ENCODE results near the gene ZNF76.
"Not testable (repeated sequence)": the region's sequence is repeated elsewhere in the genome, so short reads cannot be mapped to it uniquely, and the experiment has no call there.

Gene ZNF76

DNA sequence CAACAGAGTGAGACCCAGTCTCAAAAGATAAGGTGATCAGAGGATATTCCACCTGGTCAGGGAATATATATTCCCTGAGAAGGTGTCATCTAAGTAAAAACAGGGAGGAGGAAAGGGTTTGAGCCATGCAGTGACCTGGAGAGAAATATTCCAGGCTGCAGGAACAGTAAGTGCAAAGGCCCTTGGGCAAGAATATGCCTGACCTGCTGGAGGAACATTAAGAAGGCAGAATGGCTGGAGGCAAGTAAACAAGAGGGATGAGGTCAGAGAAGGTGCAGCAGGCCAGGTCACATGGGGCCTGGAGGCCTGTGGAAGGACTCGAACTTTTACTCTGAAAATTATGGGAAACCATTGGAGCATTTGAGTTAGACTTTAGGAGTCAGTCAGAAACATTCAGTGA is 44.8 kb downstream of the ZNF76 start:
- no peak for DNase-seq

DNA sequence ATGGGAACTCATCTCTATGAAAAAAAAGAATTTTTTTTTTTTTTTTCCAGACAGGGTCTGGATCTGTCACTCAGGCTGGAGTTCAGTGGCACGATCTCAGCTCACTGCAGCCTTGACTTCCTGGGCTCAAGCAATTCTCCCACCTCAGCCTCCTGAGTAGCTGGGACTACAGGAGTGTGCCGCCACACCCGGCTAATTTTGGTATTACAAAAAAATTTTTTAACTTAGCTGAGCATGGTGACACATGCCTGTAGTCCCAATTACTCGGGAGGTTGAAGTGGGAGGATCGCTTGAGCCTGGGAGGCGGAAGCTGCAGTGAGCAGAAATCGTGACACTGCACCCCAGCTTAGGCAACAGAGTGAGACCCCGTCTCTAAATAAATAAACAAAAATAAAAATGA is 45.6 kb downstream of the ZNF76 start:
- peak; percentile 53 for DNase-seq

DNA sequence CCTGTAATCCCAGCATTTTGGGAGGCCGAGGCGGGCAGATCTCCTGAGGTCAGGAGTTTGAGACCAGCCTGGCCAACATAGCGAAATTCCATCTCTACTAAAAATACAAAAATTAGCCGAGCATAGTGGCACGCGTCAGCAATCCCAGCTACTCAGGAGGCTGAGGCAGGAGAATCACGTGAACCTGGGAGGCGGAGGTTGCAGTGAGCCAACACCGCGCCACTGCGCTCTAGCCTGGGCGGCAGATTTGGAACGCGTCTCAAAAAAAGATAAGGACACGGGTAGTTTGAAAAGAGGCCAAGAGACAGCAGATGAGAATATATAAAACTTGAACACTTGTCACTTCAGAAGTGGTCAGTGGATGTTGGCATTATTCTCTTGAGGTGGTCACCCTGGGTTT is 47.6 kb downstream of the ZNF76 start:
- DNase-seq = not testable (repeated sequence)

DNA sequence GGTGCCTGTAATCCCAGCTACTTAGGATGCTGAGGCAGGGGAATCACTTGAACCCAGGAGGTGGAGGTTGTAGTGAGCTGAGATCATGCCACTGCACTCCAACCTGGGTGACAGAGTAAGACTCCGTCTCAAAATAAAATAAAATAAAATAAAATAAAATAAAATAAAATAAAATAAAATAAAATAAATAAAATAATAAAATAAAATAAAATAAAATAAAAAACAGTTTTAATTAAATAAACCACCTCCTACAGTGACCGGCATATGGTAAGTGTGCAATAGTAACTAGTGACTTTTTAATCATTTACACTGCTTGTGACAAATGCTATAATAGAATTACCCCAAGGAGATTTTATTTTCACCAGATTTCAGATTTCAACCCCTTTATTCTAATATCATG is 49.0 kb downstream of the ZNF76 start:
- not testable (repeated sequence) for DNase-seq

DNA sequence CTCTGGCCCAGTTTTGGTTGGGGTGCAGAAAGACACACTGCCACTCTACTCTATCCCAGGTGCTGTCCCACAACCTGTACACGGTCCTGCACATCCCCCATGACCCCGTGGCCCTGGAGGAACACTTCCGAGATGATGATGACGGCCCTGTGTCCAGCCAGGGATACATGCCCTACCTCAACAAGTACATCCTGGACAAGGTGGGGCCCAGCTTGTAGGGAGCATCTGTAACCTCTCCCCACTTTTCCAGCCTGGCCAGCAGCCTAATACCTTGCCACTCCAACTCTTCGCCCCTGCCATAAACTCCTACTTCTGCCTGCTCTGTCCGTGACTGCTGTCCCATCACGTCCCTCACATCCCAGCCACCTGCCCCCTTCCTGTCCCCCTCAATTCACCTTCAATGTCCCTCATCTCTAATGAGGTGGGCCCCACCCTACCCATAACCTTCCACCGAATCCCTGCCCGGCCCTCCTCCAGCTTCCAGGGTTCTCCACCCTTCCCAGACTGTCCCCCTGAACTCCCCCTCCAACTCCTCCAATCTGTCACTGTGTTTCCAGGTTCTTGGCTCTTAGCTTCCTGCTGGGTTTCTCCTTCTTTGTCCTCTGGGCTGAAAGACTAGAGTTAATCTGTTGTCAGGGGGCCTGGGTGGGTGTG is 50.2 kb downstream of the ZNF76 start:
- DNase-seq = no peak

DNA sequence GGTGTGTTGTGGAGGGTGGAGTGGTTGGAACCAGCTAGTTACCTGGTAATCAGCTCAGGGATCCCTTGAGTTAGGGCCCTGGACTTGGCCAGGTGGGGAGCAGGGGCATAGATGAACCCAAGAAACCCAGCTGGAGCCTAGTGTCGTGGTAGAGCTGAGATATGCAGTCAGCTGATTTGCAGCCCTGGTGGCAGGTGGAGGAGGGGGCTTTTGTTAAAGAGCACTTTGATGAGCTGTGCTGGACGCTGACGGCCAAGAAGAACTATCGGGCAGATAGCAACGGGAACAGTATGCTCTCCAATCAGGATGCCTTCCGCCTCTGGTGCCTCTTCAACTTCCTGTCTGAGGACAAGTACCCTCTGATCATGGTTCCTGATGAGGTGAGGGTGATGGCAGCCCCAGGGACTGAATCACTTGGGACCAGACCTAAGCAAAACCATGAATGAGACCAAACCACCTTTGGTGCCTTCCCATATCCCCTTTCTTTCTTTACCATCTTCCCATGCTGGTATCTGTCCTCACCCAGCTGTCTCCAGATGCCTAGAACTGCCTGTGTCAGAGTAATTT is 50.8 kb downstream of the ZNF76 start:
- DNase-seq = peak; percentile 61

DNA sequence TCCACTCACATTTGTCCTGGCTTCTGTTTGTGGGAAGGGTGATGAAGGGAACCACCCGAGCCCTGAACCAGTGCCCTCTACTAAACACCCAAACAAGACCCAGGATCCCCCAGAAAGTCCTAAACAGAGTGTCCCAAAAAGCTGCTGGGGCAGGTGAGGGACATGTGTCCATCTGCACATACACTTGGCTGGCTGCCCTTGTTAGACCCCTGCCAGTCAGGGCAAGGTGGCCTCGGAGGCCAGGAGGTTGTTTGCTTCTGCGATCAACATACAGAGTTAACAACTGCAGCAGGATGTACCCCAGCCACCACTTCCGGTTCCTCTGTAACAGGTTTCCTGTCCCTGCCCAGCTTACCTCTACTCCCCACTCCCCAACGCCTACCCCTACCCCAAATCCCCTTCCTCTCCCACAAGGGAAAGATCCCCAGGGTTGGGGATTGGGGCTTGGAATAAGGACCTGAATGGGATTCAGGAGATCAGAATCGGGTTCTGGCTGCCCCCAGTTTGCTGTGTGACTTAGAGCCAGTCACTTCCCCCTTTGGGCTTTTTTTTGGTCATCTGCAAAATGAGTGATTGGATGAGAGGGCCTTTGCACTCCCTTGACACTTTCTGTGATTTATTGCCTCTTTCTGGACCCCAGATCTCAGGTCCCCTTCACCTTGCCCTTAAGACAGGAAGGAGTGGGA is 52.0 kb downstream of the ZNF76 start:
- DNase-seq = peak; percentile 82

DNA sequence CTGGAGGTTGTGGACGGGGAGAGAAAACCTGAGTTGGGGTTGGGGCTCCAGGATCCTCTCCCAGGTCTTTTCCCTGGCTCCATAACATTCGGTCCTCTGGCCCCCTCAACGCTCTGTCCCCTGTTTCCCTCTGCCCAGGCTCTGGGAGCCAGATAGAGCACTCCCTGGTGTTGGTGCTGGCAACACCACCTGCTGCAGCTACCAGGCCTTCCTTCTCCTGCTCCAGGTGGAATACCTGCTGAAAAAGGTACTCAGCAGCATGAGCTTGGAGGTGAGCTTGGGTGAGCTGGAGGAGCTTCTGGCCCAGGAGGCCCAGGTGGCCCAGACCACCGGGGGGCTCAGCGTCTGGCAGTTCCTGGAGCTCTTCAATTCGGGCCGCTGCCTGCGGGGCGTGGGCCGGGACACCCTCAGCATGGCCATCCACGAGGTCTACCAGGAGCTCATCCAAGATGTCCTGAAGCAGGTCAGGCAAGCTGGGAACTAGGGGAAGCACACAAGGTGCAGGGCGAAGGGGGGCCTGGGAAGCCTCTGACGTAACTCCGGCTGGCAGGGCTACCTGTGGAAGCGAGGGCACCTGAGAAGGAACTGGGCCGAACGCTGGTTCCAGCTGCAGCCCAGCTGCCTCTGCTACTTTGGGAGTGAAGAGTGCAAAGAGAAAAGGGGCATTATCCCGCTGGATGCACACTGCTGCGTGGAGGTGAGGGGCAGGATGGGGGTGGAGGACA is 52.7 kb downstream of the ZNF76 start:
- peak; percentile 27 for DNase-seq

DNA sequence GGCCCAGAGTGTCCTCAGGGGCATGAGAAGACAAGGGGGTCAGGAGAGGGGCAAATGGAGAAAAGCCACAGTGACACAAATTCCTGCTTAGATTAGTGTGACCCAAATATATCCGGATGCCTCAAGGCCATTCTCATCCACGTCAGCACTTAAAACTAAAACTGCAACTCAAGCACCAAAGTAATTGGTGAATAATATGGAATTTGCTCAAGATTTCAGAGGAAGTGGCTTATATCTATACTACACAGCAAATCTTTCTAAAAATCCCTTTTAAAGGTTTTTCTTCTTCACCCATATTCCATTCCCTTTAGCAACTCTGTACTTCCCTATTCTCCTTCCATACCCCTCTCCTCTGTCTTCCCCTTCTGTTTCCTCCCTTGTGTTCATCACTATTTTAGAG is 53.3 kb downstream of the ZNF76 start:
- DNase-seq = no peak

DNA sequence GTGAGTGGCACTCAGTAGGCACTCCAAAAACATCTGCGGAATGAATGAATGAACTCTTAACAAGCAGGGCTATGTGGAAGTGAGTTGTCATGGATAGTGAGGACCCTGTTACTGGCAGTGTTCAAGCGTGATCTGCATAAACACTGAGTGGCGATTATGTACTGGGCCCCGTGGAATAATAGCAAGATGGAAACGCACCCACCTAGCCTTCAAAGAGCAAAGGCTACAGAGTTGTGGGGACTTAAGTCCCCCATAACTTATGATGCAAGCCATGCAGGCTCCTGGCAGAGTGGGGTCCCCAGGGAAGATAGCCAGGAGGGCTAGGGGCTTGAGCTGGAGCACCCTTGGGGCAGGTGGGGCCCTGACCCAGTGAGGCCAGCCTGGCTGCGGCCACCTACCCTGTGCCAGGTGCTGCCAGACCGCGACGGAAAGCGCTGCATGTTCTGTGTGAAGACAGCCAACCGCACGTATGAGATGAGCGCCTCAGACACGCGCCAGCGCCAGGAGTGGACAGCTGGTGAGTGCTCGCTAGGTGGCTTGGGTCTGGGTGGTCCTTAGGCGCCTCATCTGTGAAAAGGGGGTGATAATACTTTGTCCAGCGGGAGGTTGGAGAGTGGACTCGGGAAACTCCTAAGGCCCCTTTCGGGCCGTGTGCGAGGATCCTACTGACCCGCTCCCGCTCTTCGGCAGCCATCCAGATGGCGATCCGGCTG is 58.1 kb downstream of the ZNF76 start:
- no peak for DNase-seq

DNA sequence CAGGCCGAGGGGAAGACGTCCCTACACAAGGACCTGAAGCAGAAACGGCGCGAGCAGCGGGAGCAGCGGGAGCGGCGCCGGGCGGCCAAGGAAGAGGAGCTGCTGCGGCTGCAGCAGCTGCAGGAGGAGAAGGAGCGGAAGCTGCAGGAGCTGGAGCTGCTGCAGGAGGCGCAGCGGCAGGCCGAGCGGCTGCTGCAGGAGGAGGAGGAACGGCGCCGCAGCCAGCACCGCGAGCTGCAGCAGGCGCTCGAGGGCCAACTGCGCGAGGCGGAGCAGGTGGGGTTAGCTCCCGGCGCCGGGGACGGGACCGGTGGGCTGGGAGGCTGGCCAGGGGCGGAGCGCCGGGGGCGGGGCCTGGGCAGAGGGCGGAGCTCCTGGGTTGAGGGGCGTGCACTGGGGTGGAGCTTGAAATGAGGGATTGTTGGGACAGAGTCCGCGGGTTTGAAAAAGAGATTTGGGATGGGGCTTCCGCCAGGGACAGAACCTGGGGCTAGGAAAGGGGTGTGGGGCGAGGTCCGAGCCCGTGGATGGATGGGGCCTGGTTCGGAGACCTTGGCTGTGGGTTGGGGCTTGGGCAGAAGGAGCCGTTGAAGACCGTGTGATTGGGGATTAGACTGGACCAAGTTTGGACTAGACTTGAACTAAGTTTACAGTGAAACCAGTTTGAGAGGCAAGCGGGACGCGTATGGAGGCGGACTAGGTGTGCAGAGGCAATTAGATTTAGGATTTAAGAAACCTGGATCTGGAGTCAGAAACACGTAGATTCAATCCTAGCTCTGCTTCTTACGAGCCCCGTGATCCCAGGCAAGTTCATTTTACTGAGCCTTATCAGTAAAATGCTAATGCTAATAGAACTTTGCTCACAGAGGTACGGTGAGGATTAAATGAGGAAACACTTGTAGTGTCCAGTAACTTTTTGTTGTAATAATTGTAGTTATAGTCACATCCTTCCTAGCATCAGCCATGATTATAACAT is 58.9 kb downstream of the ZNF76 start:
- no peak for DNase-seq

DNA sequence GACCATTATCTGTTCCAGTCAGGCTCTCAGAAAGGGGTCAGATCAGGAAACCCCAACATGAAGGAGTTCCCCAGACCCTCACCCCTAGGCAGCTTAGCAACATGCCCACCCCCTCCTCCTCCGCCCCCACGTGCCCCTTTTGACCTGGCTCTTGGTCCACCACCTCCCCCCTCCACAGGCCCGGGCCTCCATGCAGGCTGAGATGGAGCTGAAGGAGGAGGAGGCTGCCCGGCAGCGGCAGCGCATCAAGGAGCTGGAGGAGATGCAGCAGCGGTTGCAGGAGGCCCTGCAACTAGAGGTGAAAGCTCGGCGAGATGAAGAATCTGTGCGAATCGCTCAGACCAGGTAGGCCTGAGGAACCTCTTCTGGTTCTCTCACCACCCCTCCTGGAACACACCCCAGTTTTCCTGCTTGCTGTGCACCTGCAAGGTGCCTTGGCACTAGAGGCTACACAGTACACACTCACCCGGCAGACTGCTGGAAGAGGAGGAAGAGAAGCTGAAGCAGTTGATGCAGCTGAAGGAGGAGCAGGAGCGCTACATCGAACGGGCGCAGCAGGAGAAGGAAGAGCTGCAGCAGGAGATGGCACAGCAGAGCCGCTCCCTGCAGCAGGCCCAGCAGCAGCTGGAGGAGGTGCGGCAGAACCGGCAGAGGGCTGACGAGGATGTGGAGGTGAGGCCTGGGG is 60.0 kb downstream of the ZNF76 start:
- DNase-seq = no peak

DNA sequence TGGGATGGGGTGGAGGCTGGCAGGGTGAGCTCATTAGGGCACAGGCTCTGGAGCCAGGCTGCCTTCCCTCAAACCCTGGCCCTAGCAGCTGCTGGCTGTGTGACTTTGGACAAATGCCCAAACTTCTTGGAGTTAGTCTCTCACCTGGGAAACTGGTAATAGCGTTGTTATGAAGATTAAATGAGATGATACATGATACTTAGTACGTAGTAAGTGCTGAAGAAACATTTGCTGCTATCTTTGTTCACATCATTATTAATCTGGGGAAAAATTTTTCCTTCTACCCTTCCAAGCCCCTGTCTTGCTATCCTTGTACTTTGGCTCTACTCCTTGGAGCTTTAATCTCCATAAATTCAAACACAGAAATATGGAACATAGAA is 60.5 kb downstream of the ZNF76 start:
- DNase-seq = no peak

DNA sequence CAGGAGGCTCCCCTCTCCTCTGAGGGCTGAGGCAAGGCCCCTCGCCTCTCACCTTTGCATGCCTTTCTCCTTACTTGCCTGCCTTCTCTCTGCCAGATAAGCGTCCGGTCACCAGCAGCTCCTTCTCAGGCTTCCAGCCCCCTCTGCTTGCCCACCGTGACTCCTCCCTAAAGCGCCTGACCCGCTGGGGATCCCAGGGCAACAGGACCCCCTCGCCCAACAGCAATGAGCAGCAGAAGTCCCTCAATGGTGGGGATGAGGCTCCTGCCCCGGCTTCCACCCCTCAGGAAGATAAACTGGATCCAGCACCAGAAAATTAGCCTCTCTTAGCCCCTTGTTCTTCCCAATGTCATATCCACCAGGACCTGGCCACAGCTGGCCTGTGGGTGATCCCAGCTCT is 61.6 kb downstream of the ZNF76 start:
- no peak for DNase-seq

DNA sequence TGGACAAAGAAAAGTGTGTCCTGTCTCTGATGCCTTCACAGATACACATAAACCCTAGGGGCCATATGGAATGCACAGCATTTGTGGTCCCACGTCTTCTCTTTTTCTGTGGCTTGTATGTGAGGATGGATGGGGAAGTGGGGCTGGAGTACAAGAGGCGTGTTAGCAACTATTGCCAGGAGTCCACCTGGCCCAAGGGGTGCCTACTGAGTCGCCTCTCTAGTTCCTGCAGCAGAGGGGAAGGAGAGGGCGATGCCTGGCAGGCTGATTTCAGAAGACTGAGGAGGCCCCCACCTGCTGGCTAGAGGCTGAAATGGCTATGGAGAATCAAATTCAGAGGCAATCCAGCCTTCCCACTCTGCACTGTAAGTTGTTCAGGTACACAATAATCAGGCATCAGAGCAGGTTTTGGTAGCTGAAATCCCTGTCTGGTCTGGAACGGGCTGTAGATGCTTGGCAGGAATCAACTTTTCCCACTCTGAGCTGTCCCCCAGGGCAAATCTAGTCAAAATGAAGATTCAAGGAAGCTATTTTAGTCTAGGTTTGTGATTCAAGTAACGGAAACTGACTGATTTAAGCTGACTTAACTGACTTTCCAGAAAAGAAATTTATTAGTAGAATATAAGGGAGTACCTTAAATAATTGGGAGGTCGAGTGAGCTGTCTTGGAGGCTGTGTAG is 68.0 kb downstream of the ZNF76 start:
- DNase-seq = peak; percentile 87

DNA sequence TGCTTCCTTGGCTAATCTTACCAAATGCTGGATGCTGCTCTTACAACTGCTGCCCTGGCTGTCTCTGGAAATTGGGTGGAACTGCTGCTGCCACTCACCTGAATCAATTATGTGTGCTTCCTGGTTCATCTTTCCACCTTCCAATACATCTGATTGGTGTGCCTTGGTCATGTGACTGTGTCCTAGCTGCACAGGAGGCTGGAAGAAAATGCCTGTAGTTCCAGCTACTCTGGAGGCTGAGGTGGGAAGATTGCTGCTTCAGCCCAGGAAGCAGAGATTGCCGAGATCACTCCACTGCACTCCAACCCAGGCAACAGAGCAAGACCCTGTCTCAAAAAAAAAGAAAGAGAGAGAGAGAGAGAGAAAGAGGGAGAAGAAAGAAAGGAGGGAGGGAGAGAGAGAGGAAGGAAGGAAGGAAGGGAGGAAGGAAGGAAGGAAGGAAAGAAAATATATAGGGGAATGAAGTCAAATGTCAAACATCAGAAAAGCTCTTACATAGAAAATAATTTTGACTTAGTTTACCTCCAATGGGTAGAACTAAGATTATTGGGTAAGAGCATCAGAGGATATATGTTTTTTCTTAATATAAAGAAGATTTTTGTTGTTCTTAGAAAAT is 68.7 kb downstream of the ZNF76 start:
- DNase-seq = no peak

DNA sequence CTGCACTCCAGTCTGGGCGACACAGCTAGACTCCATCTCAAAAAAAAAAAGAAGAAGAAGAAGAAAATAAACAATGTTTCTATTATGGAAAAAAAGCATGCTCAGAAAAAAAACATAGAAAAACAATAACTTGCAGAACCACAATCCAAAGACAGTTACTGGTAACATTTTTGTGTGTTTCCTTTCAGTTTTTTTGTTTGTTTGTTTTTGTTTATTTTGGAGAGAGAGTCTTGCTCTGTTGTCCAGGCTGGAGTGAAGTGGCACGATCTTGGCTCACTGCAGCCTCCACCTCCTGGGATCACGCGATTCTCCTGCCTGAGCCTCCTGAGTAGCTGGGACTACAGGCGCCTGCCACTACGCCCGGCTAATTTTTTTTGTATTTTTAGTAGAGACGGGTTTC is 69.4 kb downstream of the ZNF76 start:
- DNase-seq = not testable (repeated sequence)

DNA sequence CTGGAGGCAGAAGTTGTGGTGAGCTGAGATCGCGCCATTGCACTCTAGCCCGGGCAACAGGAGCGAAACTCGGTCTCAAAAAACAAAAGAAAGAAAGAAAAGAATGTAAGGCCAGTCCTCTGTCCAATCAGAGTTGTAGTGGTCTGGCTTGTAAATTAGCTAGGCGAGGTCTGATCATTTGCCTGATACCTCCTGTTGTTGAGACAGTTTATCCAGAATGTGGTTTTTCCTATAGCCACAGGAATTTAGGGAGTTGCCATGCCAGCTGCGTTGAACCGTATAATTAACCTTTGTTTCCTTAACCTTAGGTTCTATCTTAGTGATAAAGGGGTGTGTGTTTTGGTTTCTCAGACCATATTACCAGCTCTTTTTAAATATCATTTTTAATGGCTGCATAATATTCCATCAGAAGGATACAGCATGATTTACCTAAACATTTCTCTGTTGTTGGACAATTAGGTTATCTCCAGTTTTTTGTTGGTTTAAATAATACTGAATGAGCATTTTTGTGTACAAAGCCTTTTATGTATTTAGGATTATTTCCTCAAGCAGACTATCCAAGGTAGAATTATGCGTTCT is 71.1 kb downstream of the ZNF76 start:
- DNase-seq = no peak

DNA sequence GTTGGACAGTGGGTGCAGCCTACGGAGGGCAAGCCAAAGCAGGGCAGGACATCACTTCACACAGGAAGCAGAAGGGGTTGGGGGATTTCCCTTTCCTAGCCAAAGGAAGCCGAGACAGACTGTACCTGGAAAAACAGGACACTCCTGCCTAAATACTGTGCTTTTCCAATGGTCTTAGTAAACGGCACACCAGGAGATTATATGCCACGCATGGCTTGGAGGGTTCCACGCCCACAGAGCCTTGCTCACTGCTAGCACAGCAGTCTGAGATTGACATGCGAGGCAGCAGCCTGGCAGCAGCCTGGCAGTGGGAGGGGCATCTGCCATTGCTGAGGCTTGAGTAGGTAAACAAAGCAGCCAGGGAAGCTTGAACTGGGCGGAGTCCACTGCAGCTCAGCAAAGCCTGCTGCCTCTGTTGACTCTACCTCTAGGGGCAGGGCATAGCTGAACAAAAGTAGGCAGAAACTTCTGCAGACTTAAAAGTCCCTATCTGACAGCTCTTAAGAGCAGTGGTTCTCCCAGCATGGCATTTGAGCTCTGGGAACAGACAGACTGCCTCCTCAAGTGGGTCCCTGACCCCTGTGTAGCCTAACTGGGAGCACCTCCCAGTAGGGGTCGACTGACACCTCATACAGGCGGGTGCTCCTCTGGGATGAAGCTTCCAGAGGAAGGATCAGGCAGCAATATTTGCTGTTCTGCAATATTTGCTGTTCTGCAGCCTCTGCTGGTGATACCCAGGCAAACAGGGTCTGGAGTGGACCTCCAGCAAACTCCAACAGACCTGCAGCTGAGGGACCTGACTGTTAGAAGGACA is 72.7 kb downstream of the ZNF76 start:
- peak; percentile 85 for DNase-seq

All from CD4-positive, alpha-beta T cell treated with Interleukin-17A for 4 hours (primary cell).